ENCODE results near the gene PCGF1.
"Not testable (repeated sequence)": the region's sequence is repeated elsewhere in the genome, so short reads cannot be mapped to it uniquely, and the experiment has no call there.

PCGF1 gene

GRCh38 chr2:74471332-74472065, 36.0 kb downstream of the PCGF1 start:
- DNase-seq, result no peak

GRCh38 chr2:74470742-74471141, 36.8 kb downstream of the PCGF1 start:
- not testable (repeated sequence) for DNase-seq

- DNase-seq, result no peak
These were observed 43.1 kb downstream of the PCGF1 start for GRCh38 chr2:74464406-74464805.

GRCh38 chr2:74462786-74463105, 44.7 kb downstream of the PCGF1 start:
- DNase-seq, result no peak

DNA sequence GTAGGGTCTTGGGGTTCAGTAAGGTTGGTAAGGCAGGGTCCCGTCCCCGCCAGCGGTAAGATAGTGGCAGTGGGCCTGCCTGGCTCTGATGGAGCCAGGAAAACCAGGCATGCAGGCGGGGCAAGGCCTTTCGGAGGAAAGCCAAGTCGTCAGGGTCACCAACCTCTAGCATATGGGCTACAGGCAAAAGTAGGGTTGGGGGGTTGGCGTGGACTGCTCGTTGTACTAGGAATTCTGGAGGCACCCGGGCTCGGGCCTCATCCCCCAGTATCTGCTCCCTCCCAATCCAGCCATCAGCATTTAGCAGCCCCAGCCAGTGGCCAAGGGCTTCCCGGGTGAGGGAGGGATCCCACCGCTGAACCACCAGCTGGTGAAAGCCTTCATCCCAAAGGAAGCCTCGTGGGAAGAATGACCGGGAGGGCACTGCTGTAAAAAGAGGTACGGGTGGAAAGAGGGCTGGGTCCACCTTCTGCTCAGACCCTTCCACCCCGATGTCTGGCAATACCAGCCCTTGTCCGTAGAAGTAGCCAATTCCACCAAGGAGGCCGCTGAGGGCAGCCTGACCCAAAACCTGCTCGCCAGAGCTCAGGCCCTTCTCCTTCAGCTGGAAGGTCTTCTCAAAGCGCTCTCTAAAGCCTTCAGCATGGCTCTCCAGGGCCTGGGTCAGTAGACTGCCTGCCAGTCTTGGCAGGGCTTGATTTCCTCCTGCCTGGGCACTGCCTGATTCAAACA, 45.3 kb downstream of the PCGF1 start:
- no peak for DNase-seq

DNA sequence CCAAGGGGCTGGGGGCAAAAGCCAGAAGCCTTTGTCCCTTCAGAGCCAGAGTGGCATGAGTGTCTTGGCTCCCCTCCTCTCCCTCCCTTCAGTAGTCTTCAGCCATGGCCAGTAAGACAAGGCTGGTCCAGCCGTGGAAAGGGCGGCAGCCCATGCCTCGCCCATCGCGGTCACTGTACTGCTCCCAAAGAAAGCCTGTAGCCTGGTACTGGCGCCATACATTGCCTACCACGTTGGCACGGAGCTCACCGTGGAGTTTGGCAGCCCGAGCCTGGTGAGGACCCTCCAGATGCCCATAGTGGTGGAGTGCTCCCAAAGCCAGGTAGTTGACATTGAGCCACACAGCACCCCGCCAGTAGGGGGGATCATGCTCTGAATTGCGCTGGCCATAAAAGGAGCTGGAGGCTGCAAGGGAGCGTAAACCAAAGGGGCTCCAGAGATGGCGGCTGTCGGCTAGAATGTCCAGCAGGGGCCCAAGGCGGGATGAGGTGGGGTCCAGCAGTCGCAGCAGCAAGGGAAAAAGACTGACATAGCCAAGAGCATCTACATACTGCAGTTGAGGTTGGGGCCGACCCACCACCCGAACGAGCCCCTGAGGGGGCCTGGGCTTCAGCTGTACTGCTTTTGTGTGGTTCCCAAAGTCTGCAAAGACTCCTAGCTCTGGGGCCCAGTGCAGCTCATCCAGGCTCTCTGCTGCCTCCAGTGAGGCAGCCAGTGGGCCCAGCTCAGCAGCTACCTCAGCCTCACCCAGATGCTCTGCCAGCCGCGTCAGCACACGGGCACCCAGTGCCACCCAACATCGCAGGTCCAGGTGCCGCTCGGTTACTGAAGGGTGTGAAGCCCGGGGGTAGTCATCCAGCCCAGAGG, 46.1 kb downstream of the PCGF1 start:
- DNase-seq, result no peak

DNA sequence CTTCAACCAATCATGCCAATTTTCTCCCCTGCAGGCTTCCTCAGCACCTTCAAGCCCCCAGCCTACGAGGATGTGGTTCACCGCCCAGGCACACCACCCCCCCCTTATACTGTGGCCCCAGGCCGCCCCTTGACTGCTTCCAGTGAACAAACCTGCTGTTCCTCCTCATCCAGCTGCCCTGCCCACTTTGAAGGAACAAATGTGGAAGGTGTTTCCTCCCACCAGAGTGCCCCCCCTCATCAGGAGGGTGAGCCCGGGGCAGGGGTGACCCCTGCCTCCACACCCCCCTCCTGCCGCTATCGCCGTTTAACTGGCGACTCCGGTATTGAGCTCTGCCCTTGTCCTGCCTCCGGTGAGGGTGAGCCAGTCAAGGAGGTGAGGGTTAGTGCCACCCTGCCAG, 47.3 kb downstream of the PCGF1 start:
- not testable (repeated sequence) for DNase-seq

GRCh38 chr2:74459503-74460118, 47.9 kb downstream of the PCGF1 start:
- not testable (repeated sequence) for DNase-seq

DNA sequence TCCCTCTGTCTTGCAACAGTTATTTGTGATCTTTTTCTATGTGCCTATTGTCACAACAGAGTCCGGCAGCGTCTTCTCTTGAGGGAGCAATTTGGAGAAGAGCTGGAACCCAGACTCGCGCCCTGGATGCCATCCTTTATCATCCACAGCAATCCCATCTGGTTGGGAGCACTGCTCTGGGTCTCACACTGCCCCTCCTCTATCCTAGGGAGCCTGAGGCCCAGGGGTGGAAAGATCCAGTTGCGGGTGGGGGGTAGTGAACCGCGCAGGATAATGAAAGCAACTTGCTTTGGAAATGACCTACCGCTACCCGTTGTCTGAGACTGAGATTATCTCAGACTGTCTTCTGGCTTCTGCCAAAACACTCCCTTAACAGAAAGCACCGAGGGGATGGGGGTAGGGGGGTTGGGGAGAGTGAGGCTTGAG, 48.5 kb downstream of the PCGF1 start:
- DNase-seq, result no peak

GRCh38 chr2:74458132-74458937, 49.2 kb downstream of the PCGF1 start, which contains the start of gene WBP1:
WBP1 (plus strand) TSS chr2:74458438; CDS start chr2:74458603, 165 bp downstream.
- peak; percentile 100 for DNase-seq

DNA sequence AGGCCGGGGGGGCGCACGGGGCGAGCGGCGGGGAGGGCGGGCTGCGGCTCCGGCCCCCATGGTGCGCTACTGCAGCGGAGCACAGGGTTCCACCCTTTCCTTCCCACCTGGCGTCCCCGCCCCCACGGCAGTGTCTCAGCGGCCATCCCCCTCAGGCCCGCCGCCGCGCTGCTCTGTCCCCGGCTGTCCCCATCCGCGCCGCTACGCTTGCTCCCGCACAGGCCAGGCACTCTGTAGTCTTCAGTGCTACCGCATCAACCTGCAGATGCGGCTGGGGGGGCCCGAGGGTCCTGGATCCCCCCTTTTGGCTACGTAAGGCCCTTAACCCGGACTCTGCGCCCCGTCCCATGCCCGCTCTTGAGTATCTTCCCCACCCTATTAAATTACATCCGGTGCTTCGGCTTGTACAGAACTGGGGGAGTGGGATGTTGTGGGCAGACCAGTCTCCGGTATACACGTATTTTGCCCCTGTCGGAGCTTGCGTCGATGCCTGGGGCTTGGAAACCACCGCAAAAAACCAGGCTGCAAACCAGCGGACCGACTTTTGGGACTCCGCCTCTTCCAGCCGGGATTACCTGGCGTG, 49.9 kb downstream of the PCGF1 start:
- DNase-seq, result peak; percentile 86

DNA sequence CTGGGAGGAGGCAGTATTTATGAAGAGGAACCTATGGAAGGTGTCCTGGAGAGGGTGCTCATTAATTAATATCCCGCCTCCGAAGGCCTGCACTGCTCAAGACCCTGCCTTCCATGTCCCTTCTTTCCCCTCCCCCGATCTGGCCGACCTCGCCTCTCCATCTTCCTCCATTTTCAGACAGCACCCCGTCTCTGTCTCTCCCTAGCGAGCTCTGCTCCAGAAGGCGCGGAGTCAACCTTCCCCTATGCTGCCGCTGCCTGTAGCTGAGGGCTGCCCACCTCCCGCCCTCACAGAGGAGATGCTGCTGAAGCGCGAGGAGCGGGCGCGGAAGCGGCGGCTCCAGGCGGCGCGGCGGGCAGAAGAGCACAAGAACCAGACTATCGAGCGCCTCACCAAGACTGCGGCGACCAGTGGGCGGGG, 50.4 kb downstream of the PCGF1 start:
- no peak for DNase-seq

All from CD4-positive, alpha-beta T cell treated with Interferon gamma for 1 hour (primary cell).